Activated CD8-positive, alpha-beta memory T cell treated with anti-CD3 and anti-CD28 coated beads, Interleukin-2, amount 10 ng/mL, durations not matched to agents 7 days and 5 days (primary cell): Measurements from ENCODE around the gene IP6K1. TPM values are rescaled to one million over a fixed set of nuclear protein-coding genes. Genes with fewer than 3 reads are reported as not detected.

ENCODE experiments used
- ATAC-seq: fragments of 150-1000 bp; cut with Tn5 transposase; one replicate; pipeline ENCODE4 v1.10.0; 2021; ENCODE audit warnings: moderate library complexity
- CTCF ChIA-PET: fragments of 350-600 bp; sonication (Branson Sonifier 250); formaldehyde crosslinking; loops from one replicate; lab custom pipeline; 2021; ENCODE audit warnings: antibody characterized with exemption; lab: Charles Lee
- DNase-seq: peaks from one replicate; pipeline ENCODE4 v3.0.0-alpha.2; 2020
- H3K27ac Mint-ChIP-seq: one replicate; pipeline ENCODE4 v1.8.0; 2021; ENCODE audit warnings: mild to moderate bottlenecking, mixed read lengths
- H3K27me3 Mint-ChIP-seq: one replicate; pipeline ENCODE4 v1.8.0; 2021; ENCODE audit warnings: mixed read lengths
- H3K36me3 Mint-ChIP-seq: one replicate; pipeline ENCODE4 v1.8.0; 2021; ENCODE audit warnings: mild to moderate bottlenecking, mixed read lengths
- H3K4me1 Mint-ChIP-seq: one replicate; pipeline ENCODE4 v1.8.0; 2021; ENCODE audit warnings: mixed read lengths
- H3K4me3 Mint-ChIP-seq: one replicate; pipeline ENCODE4 v1.8.0; 2021; ENCODE audit warnings: mild to moderate bottlenecking, moderate library complexity, mixed read lengths
- H3K9me3 Mint-ChIP-seq: one replicate; pipeline ENCODE4 v1.8.0; 2022; ENCODE audit warnings: low read depth, mixed read lengths
- total RNA-seq, 2 experiments: library from RNA; stranded (reverse); gene quantifications; one replicate each; pipeline ENCODE4 v1.2.3, GENCODE V29; 2021

Gene IP6K1
- total RNA-seq, 2 experiments from 2014 or later, result 38.3 to 41.0 TPM

DNA sequence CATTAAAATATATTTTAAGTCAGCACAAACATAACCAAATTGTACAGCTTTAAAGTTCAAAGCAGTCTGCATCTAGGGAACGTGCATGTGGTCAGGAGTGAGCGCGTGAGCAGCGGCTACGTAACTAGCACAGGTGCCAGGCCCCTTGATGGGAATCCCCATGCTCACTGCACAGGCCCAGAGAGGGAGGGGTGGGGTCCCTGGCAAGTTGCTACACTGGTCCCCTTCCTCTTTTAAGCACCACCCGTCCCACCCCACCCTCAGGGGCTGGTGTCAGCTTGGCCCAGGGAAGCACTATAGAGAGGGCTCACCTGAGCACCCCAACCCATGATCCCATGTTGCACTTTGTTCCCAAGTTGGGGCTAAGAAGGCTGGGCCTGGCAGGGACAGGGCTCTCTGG, 61.8 kb downstream of the IP6K1 start:
- Mint-ChIP-seq H3K4me1 (peaks cover 20% of the 10 kb centered on the region), H3K36me3 (peaks cover 6% of the 10 kb centered on the region), H3K4me3 (peak overlapping the region; percentile 93), H3K27ac (peak overlapping the region; percentile 96), H3K9me3 (no peaks in the 10 kb centered on the region), H3K27me3 (no peaks in the 10 kb centered on the region)
- CTCF ChIA-PET, result interaction anchor here (0.9 to 1.9 kb wide), 3 partner anchors 176 to 205 kb away, joined by 3 to 9 read pairs (median 4); partner anchors contain the start of gene MON1A
- DNase-seq, result peak; percentile 47
- ATAC-seq, result no peak

DNA sequence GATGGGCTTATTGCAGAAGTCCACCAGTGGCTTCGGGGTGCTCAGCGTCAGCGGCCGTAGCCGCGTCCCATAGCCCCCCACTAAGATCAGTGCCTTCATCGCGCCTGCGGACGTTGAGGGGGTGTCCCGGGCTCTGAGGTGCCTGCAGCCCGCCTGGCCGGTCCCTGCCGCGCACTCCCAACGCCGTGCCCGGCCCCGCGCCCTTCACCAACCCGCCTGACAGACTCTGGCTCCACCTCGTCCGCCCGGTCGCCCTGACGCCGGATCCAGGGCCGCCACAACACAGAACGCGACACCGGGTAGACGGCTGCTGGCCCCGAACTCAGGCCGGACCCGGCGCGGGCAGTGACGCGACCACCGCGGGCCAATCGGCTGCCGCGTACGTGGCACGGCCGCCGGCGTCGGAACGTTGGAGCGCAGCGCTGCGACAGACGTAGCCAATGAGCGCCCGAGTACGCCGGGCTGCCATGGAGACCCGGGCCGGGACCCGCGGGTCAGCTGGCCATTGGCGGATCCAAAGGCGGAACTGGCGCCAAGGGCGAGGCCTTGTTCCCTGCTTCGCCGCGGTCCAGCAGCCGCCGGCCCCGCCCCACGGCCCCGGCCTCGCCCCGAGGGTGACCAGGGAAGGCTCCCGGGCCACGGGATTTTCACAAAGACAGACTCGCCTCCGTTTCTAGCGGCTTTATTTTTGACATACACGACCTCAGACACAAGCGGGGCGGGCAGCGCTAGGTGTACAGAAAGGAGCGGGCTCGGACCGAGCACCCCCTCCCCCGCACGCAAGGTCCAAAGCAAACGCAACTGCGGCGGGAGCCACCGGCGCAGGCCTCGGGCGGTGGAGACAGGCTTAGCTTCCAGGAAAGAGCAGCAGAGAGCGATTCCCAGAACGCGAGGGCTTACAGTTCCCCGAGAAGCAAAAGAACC, 62.5 kb downstream of the IP6K1 start, which contains the start of gene GMPPB:
Gene GMPPB, minus strand, starts transcription at position 324 of the 924 bp plus-strand sequence. Its CDS starts 225 bp downstream, at position 99.
- Mint-ChIP-seq H3K27ac (peak within 1 kb of the TSS; percentile 96), H3K27me3 (no peaks in the 10 kb centered on the region), H3K4me3 (peak within 1 kb of the TSS; percentile 93), H3K4me1 (peaks cover 24% of the 10 kb centered on the region), H3K36me3 (peaks cover 6% of the 10 kb centered on the region), H3K9me3 (no peaks in the 10 kb centered on the region)
- CTCF ChIA-PET, result interaction anchor here (0.9 to 1.9 kb wide), 5 partner anchors 11 to 206 kb away, joined by 3 to 9 read pairs (median 4); partner anchors contain the start of genes IP6K1 and MON1A
- DNase-seq, result peak; percentile 98
- ATAC-seq, result peak; percentile 84

DNA sequence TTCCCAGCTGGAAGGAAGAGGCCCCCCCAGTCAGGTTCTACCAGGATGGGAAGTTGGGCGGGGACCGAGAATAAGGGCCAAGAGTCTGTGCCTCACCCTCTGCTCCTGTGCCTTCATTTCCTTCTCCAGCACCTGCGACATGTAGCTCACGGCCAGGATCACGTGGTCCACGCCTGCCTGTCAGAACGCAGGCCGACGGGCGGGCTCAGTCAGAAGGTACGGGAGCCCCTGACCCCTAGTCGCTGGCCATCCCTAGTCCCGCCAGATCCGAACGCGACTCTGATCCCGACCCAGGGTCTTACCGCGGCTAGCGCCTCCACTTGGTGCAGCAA, 63.1 kb downstream of the IP6K1 start:
- Mint-ChIP-seq H3K27ac (peak overlapping the region; percentile 96), H3K36me3 (peaks cover 6% of the 10 kb centered on the region), H3K4me1 (peaks cover 30% of the 10 kb centered on the region), H3K9me3 (no peaks in the 10 kb centered on the region), H3K27me3 (no peaks in the 10 kb centered on the region), H3K4me3 (peak overlapping the region; percentile 93)
- CTCF ChIA-PET, result interaction anchor here (1.0 to 1.9 kb wide), 4 partner anchors 11 to 183 kb away, joined by 3 to 9 read pairs (median 4); partner anchors contain the start of gene IP6K1
- ATAC-seq, result peak; percentile 27
- DNase-seq, result peak; percentile 84

DNA sequence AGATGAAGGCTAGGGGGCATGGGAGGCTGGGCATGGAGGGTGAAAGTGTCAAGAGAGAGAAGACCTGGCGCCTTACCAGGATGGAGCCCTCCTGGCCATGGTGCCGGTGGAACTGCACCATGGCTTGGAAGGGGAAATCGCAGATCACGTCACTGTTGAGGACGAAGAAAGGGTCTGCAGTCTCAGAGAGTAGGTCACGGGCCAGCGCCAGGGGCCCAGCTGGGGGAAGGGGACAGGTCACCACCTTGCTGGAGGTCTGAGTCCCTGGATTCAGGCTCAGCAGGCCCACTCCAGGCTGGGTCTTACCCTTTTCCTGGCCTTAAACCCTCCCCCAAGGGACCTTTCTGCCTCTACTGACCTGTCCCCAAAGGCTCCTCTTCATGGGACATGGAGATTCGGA, 63.4 kb downstream of the IP6K1 start:
- ATAC-seq (no peak), DNase-seq (no peak)
- Mint-ChIP-seq H3K9me3 (no peaks in the 10 kb centered on the region), H3K27me3 (no peaks in the 10 kb centered on the region), H3K4me3 (peak overlapping the region; percentile 93), H3K27ac (peak overlapping the region; percentile 96), H3K36me3 (peaks cover 6% of the 10 kb centered on the region), H3K4me1 (peaks cover 30% of the 10 kb centered on the region)
- CTCF ChIA-PET, result interaction anchor here (1.0 to 1.9 kb wide), 4 partner anchors 10 to 183 kb away, joined by 3 to 9 read pairs (median 4); partner anchors contain the start of gene IP6K1

DNA sequence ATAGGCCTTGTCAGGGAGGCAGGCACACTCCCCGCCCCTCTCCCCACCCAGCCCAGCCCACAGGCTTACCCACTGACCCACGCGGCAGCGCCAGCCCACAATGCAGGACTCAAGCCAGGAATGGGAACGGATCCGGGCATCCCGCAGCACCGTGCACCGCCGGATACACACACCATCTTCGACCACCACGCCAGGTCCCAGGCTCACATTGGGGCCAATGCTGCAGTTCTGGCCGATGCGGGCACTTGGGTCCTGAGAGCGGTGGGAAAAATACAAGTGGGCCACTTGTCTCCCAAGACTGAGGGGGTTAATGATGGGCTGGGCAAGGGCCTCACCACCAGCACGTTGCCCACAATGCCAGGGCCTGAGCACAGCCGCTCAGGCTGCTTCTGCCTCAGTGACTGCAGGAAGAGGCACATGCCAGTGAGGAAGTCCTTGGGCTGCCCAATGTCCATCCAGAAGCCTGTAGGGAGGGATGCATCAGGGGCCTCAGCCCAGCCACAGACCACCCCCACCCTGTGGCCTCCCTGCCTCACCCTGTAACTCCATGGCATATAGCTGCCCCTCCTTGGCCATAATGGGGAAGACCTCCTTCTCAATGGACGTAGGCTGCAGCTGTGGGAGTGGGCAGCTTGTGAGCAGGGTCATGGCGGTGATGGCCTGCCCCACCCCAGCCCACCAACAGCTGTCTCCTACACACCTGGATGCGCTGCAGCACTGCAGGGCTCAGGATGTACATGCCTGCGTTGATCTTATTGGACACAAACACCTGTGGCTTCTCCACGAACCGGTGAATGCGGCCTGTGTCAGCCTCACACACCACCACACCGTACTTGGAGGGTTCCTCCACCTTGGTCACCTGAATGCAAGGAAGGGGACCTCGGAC, 64.2 kb downstream of the IP6K1 start:
- peak; percentile 40 for DNase-seq
- peak overlapping the region; percentile 96 for H3K27ac Mint-ChIP-seq

DNA sequence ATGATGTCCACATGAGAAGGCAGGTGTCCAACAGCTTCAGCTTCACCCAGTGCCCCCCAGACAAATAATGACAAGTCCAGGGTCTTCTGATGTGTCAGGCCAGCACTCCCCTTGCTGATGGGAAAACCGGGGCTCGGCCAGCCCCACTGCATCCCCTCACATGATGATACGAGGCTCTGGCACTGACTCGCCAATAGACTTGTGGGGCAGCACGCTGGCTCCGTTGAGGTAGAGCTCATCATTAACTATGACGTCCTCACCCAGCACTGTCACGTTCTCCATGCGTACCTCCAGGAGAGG, 64.8 kb downstream of the IP6K1 start:
- Mint-ChIP-seq H3K4me3 (no peak overlapping the region), H3K36me3 (peaks cover 4% of the 10 kb centered on the region), H3K4me1 (peaks cover 30% of the 10 kb centered on the region), H3K27ac (no peak overlapping the region), H3K27me3 (no peaks in the 10 kb centered on the region), H3K9me3 (no peaks in the 10 kb centered on the region)
- CTCF ChIA-PET, result interaction anchor here (2.6 kb wide), 1 partner anchor 10 kb away, joined by 8 read pairs; no protein-coding TSS in a partner anchor
- DNase-seq (no peak), ATAC-seq (no peak)

More for the DNA sequence above, 64.2 kb downstream of the IP6K1 start:
- Mint-ChIP-seq H3K27me3 (no peaks in the 10 kb centered on the region), H3K36me3 (peaks cover 4% of the 10 kb centered on the region), H3K9me3 (no peaks in the 10 kb centered on the region), H3K4me3 (peak overlapping the region; percentile 93), H3K4me1 (peaks cover 30% of the 10 kb centered on the region)
- ATAC-seq, result no peak
- CTCF ChIA-PET, result interaction anchor here (1.2 to 2.6 kb wide), 2 partner anchors 10 to 20 kb away, joined by 5 to 8 read pairs; no protein-coding TSS in a partner anchor

DNA sequence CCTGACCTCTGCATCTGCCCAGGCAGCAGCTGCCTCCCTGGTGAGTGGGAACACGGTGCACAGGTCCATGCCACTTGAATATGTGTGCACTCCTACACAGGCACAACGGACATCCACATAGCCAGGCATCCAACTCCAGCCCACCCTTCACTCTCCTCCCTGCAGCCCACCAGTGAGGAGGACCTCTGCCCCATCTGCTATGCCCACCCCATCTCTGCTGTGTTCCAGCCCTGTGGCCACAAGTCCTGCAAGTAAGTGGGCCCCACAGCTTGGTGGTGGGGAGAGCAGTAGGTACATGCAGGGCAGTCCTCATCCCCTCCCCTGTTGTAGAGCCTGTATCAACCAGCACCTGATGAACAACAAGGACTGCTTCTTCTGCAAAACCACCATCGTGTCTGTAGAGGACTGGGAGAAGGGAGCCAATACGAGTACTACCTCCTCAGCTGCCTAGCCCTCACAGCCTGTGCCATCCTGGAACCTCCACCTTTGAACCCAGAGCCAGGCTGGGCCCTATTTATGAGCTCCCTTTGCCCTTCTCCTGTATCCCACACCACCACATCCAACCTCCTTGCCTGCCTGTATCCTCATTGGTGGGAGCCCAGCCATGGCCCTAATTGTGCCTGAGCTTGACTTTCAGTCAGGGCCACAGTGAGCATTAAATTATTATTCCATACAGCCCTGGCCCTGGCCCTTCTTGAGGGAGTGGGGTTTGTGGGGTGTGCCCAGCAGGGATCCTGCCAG, 65.3 kb downstream of the IP6K1 start:
- Mint-ChIP-seq H3K36me3 (peaks cover 4% of the 10 kb centered on the region), H3K27ac (peak overlapping the region; percentile 12), H3K9me3 (no peaks in the 10 kb centered on the region), H3K27me3 (no peaks in the 10 kb centered on the region), H3K4me3 (no peak overlapping the region), H3K4me1 (peaks cover 30% of the 10 kb centered on the region)
- ATAC-seq, result no peak
- peak; percentile 40 for DNase-seq
- CTCF ChIA-PET, result interaction anchor here (1.5 to 2.6 kb wide), 2 partner anchors 9 to 118 kb away, joined by 6 to 8 read pairs; no protein-coding TSS in a partner anchor

DNA sequence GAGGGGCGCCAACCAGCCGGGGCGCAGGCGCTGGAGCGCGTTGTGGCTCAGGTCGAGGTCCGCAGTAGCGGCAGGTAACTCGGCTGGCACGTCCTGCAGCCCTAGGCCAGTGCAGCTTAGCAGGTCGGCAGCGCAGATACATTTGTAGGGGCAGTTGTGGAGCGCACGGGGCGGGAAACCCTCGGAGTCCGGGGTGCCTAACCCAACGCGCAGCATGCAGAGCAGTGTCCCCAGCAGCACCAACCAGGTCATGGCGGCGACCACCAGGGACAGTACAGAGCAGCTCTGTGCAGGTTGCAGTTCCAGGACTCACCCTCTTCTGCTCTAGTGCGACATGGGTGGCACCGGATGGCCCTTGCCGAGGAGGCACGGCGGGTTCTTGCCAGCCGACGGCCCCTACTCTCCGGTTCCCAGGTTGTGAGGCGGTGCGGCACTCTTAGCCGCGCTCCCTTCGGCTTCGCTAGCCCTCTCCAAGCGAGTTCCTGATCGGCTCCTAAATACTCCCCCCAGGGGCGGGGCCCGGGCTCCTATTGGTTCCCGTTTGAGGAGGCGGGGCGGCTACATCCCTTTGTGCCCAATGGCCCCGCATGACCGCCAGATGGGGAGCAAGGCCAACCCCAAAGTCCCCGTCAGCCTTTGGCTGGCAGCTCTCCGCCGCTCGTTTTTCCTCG, 67.0 kb downstream of the IP6K1 start, which contains the start of gene AMIGO3:
Gene AMIGO3, minus strand, starts transcription at position 471 of the 671 bp plus-strand sequence. Its CDS starts 219 bp downstream, at position 252.
- Mint-ChIP-seq H3K4me3 (peak within 1 kb of the TSS; percentile 77), H3K27ac (peak within 1 kb of the TSS; percentile 76), H3K4me1 (peaks cover 23% of the 10 kb centered on the region), H3K9me3 (no peaks in the 10 kb centered on the region), H3K36me3 (peaks cover 2% of the 10 kb centered on the region), H3K27me3 (no peaks in the 10 kb centered on the region)
- ATAC-seq, result peak; percentile 74
- peak; percentile 95 for DNase-seq
- CTCF ChIA-PET, result interaction anchor here (0.8 to 2.6 kb wide), 14 partner anchors 7 to 179 kb away, joined by 3 to 24 read pairs (median 4); partner anchors contain the start of gene IP6K1

DNA sequence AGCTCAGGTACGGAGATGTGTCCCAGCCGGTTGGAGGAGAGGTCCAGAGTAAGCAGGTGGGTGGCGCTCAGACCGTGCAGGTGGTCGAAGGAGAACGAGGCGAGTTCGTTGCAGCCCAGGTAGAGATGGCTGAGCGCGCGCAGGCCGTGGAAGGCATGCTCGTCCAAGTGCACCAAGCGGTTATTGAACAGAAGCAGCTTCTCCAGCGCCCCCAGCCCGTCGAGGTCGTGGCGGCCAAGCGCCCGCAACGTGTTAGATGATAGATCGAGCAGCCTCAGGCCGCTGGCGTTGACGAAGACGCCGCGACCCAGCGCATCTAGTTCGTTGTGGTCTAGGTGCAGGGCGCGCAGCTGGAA, 67.5 kb downstream of the IP6K1 start:
- DNase-seq (no peak), ATAC-seq (no peak)
- no peaks in the 10 kb centered on the region for H3K9me3 Mint-ChIP-seq
- peak overlapping the region; percentile 77 for H3K4me3 Mint-ChIP-seq
- H3K4me1 Mint-ChIP-seq, result peaks cover 21% of the 10 kb centered on the region
- no peaks in the 10 kb centered on the region for H3K27me3 Mint-ChIP-seq
- H3K36me3 Mint-ChIP-seq, result peaks cover 2% of the 10 kb centered on the region
- H3K27ac Mint-ChIP-seq, result peak overlapping the region; percentile 76
- CTCF ChIA-PET, result interaction anchor here (0.9 to 2.5 kb wide), 10 partner anchors 10 to 179 kb away, joined by 3 to 24 read pairs (median 5); no protein-coding TSS in a partner anchor

DNA sequence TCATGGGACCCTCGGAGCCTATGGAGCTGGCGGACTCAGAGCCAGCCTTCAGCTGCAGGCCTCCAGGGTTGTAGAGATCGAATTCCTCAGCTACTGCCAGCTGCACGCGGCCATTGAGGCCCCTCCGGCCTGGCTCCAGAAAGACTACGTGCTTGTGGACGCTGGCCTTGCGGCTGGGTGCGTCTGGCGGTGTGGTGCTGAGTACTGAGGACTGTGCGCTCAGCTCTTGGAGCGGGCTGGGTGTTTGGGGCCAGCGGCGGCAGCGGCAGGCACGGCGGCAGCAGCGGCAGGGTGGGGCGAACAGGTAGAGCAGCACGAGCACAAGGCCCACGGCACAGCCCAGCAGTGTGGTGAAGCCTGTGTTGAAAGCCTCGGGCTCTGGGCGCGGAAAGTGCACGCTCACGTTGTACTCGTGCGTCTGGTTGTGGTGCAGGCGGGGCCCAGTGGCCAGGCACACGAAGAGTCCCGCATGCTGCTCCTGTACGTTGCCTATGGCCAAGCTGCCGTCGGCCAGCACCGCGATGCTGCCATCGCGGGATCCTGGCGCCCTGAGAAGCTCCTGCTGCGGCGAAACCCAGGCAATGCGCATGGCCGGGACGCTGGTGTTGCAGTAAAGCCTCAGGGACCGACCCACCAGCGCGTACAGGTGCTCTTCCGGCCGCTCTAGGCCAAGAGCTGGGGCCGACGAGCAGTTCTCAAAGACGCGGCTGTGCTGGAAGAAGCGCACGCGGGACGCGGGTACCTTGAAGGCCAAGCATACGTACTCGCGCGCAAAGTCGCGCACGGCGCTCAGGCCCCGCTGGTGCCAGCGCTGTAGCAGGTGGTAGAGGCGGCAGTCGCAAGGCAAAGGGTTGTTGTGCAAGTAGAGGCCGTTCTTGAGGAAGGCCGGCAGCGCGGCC, 68.1 kb downstream of the IP6K1 start:
- H3K4me3 Mint-ChIP-seq, result peak overlapping the region; percentile 77
- no peaks in the 10 kb centered on the region for H3K27me3 Mint-ChIP-seq
- no peaks in the 10 kb centered on the region for H3K9me3 Mint-ChIP-seq
- ATAC-seq (no peak), DNase-seq (no peak)
- peaks cover 2% of the 10 kb centered on the region for H3K36me3 Mint-ChIP-seq
- CTCF ChIA-PET, result interaction anchor here (0.9 to 2.5 kb wide), 7 partner anchors 11 to 178 kb away, joined by 3 to 24 read pairs (median 5); no protein-coding TSS in a partner anchor
- H3K27ac Mint-ChIP-seq, result no peak overlapping the region
- peaks cover 22% of the 10 kb centered on the region for H3K4me1 Mint-ChIP-seq
